Nephron (organoid): Measurements from ENCODE around the gene MRNIP.

Experiments used
- H3K27ac Mint-ChIP-seq, 3 experiments: 2 replicates each; pipeline ENCODE4 v1.8.0; 2020; ENCODE audit warnings: mixed read lengths in 3 of 3, mild to moderate bottlenecking in 2 of 3, moderate library complexity in 1 of 3
- H3K27me3 Mint-ChIP-seq: 2 replicates; pipeline ENCODE4 v1.8.0; 2021; ENCODE audit warnings: low read depth, mild to moderate bottlenecking, moderate library complexity, mixed read lengths
- H3K36me3 Mint-ChIP-seq: 2 replicates; pipeline ENCODE4 v1.8.0; 2020; ENCODE audit warnings: low read depth, mixed read lengths
- H3K4me1 Mint-ChIP-seq: 2 replicates; pipeline ENCODE4 v1.8.0; 2020; ENCODE audit warnings: mixed read lengths
- H3K4me3 Mint-ChIP-seq, 3 experiments: 2 replicates each; pipeline ENCODE4 v1.8.0; 2020; ENCODE audit warnings: mild to moderate bottlenecking in 3 of 3, mixed read lengths in 3 of 3, moderate library complexity in 2 of 3
- H3K9me3 Mint-ChIP-seq: 2 replicates; pipeline ENCODE4 v1.8.0; 2020; ENCODE audit warnings: mixed read lengths
- TF ChIP-seq, protein P1 (sequence below), 3 experiments: fragments of 200-600 bp; sonication (generic); IDR thresholded peaks; one replicate each; pipeline ENCODE4 v1.5.0; 2021; ENCODE audit warnings: antibody characterized with exemption in 3 of 3; ENCODE audit not compliant: unreplicated experiment in 3 of 3

Gene MRNIP

DNA sequence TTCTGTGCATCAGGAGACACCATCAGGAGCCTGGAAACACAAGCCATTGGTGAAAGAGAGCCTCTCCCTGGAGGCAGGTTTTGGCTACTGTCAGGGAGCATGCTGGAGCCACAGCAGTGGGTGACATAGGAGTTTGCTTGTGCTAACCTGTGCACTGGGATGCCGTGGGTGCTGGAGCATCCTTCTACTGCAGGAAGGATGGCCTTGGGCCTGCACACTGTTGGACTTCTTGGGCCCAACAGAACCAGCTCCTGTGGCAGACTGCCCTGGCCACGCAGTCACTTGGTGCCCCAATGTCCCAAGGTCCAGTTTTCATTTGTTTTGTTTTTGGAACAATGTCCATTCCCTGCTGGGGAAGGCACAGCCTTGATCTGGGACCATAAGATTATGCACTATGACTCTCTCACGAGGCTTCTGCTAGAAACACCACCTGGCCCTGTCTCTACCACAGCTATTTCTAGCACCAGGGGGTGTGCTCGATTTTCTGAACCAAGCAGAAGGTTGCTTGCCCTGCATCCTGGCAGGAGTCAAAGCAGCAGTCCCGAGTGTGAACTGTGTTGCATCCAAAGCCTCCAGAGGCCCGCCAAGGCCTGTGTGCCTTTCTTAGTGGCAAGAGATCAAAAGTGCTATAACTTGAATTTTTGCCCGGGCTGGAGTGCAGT, 70.3 kb downstream of the MRNIP start:
- Mint-ChIP-seq H3K4me1 (peaks cover 3% of the 10 kb centered on the region), H3K36me3 (peaks cover 3% of the 10 kb centered on the region), H3K27me3 (no peaks in the 10 kb centered on the region), H3K9me3 (no peaks in the 10 kb centered on the region), H3K4me3 (no peak overlapping the region), H3K27ac (no peak overlapping the region)
- TF ChIP-seq, protein P1, sequence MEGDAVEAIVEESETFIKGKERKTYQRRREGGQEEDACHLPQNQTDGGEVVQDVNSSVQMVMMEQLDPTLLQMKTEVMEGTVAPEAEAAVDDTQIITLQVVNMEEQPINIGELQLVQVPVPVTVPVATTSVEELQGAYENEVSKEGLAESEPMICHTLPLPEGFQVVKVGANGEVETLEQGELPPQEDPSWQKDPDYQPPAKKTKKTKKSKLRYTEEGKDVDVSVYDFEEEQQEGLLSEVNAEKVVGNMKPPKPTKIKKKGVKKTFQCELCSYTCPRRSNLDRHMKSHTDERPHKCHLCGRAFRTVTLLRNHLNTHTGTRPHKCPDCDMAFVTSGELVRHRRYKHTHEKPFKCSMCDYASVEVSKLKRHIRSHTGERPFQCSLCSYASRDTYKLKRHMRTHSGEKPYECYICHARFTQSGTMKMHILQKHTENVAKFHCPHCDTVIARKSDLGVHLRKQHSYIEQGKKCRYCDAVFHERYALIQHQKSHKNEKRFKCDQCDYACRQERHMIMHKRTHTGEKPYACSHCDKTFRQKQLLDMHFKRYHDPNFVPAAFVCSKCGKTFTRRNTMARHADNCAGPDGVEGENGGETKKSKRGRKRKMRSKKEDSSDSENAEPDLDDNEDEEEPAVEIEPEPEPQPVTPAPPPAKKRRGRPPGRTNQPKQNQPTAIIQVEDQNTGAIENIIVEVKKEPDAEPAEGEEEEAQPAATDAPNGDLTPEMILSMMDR (IDR thresholded peaks at IDR 0.05; ENCODE audit: unreplicated experiment in 3 of 3), result no peak
